ENCODE data around the gene ILF3. TPM values are rescaled to one million over a fixed set of nuclear protein-coding genes. Genes with fewer than 3 reads are reported as not detected.
A peak's percentile ranks its signal among the peaks of the same experiment; 100 is the strongest.

Gene ILF3
- total and polyA plus RNA-seq, 7 donors, result 25.7 to 146 (median 86.1) TPM

- intact Hi-C loops (cut with DNase I), result loop anchor here (10.0 kb wide), 1 partner anchor 244 kb away; the partner anchor contains the start of gene CDC37
Measured at GRCh38 chr19:10648360-10648759, 5.8 kb upstream of the ILF3 start.

GRCh38 chr19:10651851-10652250 lies 2.3 kb upstream of the ILF3 start:
- intact Hi-C loops (cut with DNase I), result loop anchor here (5.0 kb wide), 1 partner anchor 45 kb away; no protein-coding TSS in a partner anchor
- no peak for DNase-seq
- Histone ChIP-seq H3K36me3 (no peaks in the 10 kb centered on the region), H3K4me1 (peaks cover 0 to 35% (median 29%) of the 10 kb centered on the region in 4 donors), H3K27me3 (no peaks in the 10 kb centered on the region), H3K4me3 (no peak overlapping the region), H3K27ac (peak overlapping the region in 1 of 4 donors; percentile 0), H3K9me3 (no peaks in the 10 kb centered on the region)
- WGBS, 2 donors, result 76 to 83% methylated on average over 4 of the region's 4 CpGs
- TF ChIP-seq POLR2A (IDR thresholded peaks at IDR 0.05) (no peak), CTCF (IDR thresholded peaks at IDR 0.05) (no peak)

More at GRCh38 chr19:10648360-10648759, 5.8 kb upstream of the ILF3 start:
- H3K4me1 ChIP-seq, result peaks cover 0 to 27% (median 18%) of the 10 kb centered on the region in 4 donors
- no peak overlapping the region for H3K4me3 ChIP-seq
- no peaks in the 10 kb centered on the region for H3K27me3 ChIP-seq
- H3K27ac ChIP-seq, result no peak overlapping the region
- H3K36me3 ChIP-seq, result peaks cover 0 to 4% (median 0%) of the 10 kb centered on the region in 4 donors
- no peaks in the 10 kb centered on the region for H3K9me3 ChIP-seq
- WGBS, 2 donors, result 92 to 94% methylated on average over 4 of the region's 4 CpGs
- no peak for DNase-seq
- no peak for TF ChIP-seq POLR2A (IDR thresholded peaks at IDR 0.05)
- TF ChIP-seq POLR2AphosphoS5 (IDR thresholded peaks at IDR 0.05), result no peak
- no peak for TF ChIP-seq CTCF (IDR thresholded peaks at IDR 0.05)
- no peak for TF ChIP-seq EP300 (IDR thresholded peaks at IDR 0.05)

GRCh38 chr19:10653482-10653731 lies 739 bp upstream of the ILF3 start:
- Histone ChIP-seq H3K4me1 (peaks cover 0 to 47% (median 41%) of the 10 kb centered on the region in 4 donors), H3K9me3 (no peaks in the 10 kb centered on the region), H3K4me3 (peak overlapping the region; percentile 72 to 100 (median 98)), H3K27me3 (no peaks in the 10 kb centered on the region), H3K27ac (peak overlapping the region; percentile 95 to 100 (median 100)), H3K36me3 (no peaks in the 10 kb centered on the region)
- DNase-seq, result no peak
- 0% methylated on average over 18 of the region's 18 CpGs for WGBS, 2 donors
- no peak for TF ChIP-seq EP300 (IDR thresholded peaks at IDR 0.05)
- TF ChIP-seq POLR2AphosphoS5 (IDR thresholded peaks at IDR 0.05), result no peak
- no peak for TF ChIP-seq CTCF (IDR thresholded peaks at IDR 0.05)
- TF ChIP-seq POLR2A (IDR thresholded peaks at IDR 0.05), result no peak
- intact Hi-C loops (cut with DNase I), result loop anchor here (5.0 kb wide), 1 partner anchor 44 kb away; no protein-coding TSS in a partner anchor

GRCh38 chr19:10654610-10655456 lies 687 bp downstream of the ILF3 start:
- peak overlapping the region; percentile 95 to 100 (median 99) for H3K27ac ChIP-seq
- H3K9me3 ChIP-seq, result no peaks in the 10 kb centered on the region

More at GRCh38 chr19:10654610-10655456, 687 bp downstream of the ILF3 start:
- intact Hi-C loops (cut with DNase I), result loop anchor here (2.0 to 5.0 kb wide), 2 partner anchors 42 to 152 kb away; partner anchors contain the start of gene KEAP1
- peak overlapping the region; percentile 72 to 100 (median 98) for H3K4me3 ChIP-seq
- H3K27me3 ChIP-seq, result no peaks in the 10 kb centered on the region
- 1% methylated on average over 73 of the region's 73 CpGs for WGBS, 2 donors
- DNase-seq, result peak; percentile 85
- TF ChIP-seq POLR2A (IDR thresholded peaks at IDR 0.05), result no peak
- no peak for TF ChIP-seq CTCF (IDR thresholded peaks at IDR 0.05)
- peak in 1 of 4 donors; percentile 23 for TF ChIP-seq EP300 (IDR thresholded peaks at IDR 0.05)
- H3K36me3 ChIP-seq, result no peaks in the 10 kb centered on the region
- H3K4me1 ChIP-seq, result peaks cover 0 to 58% (median 48%) of the 10 kb centered on the region in 4 donors
